Brain microvascular endothelial cell (primary cell): Measurements from ENCODE around the gene YJU2.
"Not testable (repeated sequence)": the region's sequence is repeated elsewhere in the genome, so short reads cannot be mapped to it uniquely, and the experiment has no call there.

Experiments
- DNase-seq: peaks from one replicate; pipeline ENCODE4 v3.0.0-alpha.2; 2020
- H3K27ac ChIP-seq: fragments of 250-450 bp; sonication (Bioruptor Pico); 2 replicates; pipeline ENCODE4 v1.5.1; 2020; ENCODE audit warnings: mild to moderate bottlenecking, moderate library complexity
- H3K27me3 ChIP-seq: fragments of 250-450 bp; sonication (Bioruptor Pico); replicated peaks from 2 replicates; pipeline ENCODE4 v1.5.1; 2020; ENCODE audit warnings: mild to moderate bottlenecking
- H3K36me3 ChIP-seq: fragments of 250-450 bp; sonication (Bioruptor Pico); replicated peaks from 2 replicates; pipeline ENCODE4 v1.5.1; 2020; ENCODE audit warnings: mild to moderate bottlenecking
- H3K4me3 ChIP-seq: 2 replicates; pipeline ENCODE4 v1.5.1; 2011; ENCODE audit warnings: low read depth, mild to moderate bottlenecking, control low read depth, low read length, moderate library complexity
- in situ Hi-C: cut with HindIII; loops from 2 replicates; pipeline ENCODE4 v1.10.0; 2017; ENCODE audit warnings: low sequenced_read_pairs, low pct_ligation_motif_present
- TF ChIP-seq, protein P1 (sequence below): IDR thresholded peaks from 2 replicates; pipeline ENCODE4 v1.5.1; 2011; ENCODE audit warnings: low read depth, mild to moderate bottlenecking, moderate library complexity, low read length, control low read depth, inconsistent platforms; ENCODE audit errors: missing control alignments

YJU2 gene

DNA sequence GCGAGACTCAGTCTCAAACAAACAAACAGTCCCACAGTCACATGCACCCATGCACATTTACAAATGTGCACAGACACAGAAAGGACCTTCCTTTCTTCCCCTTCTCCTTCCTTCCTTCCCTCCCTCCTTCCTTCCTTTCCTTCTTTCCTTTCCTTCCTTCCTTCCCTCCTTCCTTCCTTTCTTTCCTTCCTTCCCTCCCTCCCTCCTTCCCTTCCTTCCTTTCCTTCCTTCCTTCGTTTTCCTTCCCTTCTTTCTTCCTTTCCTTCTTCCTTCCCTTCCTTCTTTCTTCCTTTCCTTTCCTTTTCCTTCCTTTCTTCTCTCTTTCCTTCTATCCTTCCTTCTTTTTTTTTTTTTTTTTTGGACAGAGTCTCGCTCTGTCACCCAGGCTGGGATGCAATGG, 33.8 kb upstream of the YJU2 start:
- DNase-seq = no peak
- in situ Hi-C loops = no loop called here
- H3K36me3 ChIP-seq = no peaks in the 10 kb centered on the region
- no peak overlapping the region for H3K4me3 ChIP-seq
- TF ChIP-seq, protein P1, sequence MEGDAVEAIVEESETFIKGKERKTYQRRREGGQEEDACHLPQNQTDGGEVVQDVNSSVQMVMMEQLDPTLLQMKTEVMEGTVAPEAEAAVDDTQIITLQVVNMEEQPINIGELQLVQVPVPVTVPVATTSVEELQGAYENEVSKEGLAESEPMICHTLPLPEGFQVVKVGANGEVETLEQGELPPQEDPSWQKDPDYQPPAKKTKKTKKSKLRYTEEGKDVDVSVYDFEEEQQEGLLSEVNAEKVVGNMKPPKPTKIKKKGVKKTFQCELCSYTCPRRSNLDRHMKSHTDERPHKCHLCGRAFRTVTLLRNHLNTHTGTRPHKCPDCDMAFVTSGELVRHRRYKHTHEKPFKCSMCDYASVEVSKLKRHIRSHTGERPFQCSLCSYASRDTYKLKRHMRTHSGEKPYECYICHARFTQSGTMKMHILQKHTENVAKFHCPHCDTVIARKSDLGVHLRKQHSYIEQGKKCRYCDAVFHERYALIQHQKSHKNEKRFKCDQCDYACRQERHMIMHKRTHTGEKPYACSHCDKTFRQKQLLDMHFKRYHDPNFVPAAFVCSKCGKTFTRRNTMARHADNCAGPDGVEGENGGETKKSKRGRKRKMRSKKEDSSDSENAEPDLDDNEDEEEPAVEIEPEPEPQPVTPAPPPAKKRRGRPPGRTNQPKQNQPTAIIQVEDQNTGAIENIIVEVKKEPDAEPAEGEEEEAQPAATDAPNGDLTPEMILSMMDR = no peak
- no peaks in the 10 kb centered on the region for H3K27me3 ChIP-seq
- H3K27ac ChIP-seq = no peak overlapping the region

DNA sequence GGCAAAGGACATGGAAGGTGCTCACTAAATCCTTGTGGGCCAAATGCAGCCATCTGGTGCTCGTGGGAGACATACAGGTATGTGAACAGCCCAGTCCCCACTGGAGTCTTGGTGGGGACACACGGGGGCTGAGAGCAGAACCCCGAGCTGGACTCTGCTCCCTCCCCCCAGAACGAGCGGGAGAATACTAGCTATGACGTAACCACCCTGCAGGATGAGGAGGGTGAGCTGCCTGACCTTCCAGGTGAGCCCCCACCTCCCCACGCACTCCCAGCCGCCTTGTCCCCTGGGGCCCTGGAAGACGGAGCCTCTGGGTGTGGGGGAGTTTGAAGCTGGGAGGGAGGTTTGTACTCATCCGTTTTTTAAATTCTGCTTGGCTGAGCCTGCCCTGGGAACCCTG, 31.1 kb upstream of the YJU2 start:
- no peaks in the 10 kb centered on the region for H3K27me3 ChIP-seq
- H3K4me3 ChIP-seq = no peak overlapping the region
- in situ Hi-C loops = no loop called here
- H3K27ac ChIP-seq = no peak overlapping the region
- DNase-seq = no peak
- H3K36me3 ChIP-seq = no peaks in the 10 kb centered on the region
- TF ChIP-seq, protein P1 = no peak

DNA sequence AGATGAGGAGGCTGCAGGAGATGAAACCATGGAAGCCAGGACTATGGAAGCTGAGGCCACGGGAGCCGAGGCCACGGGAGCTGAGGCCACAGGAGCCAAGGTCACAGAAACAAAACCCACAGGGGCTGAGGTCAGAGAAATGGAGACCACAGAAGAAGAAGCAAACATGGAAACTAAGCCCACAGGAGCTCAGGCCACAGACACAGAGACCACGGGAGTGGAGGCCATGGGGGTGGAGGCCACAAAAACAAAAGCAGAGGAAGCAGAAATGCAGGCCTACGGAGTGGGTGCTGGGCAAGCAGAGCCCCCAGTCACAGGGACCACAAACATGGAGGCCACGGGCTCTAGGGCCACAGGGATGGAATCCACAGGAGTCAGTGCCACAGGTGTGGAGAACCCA, 30.0 kb upstream of the YJU2 start:
- Histone ChIP-seq H3K27ac (no peak overlapping the region), H3K27me3 (no peaks in the 10 kb centered on the region), H3K36me3 (no peaks in the 10 kb centered on the region), H3K4me3 (no peak overlapping the region)
- TF ChIP-seq, protein P1 = no peak
- DNase-seq = no peak
- in situ Hi-C loops = no loop called here

DNA sequence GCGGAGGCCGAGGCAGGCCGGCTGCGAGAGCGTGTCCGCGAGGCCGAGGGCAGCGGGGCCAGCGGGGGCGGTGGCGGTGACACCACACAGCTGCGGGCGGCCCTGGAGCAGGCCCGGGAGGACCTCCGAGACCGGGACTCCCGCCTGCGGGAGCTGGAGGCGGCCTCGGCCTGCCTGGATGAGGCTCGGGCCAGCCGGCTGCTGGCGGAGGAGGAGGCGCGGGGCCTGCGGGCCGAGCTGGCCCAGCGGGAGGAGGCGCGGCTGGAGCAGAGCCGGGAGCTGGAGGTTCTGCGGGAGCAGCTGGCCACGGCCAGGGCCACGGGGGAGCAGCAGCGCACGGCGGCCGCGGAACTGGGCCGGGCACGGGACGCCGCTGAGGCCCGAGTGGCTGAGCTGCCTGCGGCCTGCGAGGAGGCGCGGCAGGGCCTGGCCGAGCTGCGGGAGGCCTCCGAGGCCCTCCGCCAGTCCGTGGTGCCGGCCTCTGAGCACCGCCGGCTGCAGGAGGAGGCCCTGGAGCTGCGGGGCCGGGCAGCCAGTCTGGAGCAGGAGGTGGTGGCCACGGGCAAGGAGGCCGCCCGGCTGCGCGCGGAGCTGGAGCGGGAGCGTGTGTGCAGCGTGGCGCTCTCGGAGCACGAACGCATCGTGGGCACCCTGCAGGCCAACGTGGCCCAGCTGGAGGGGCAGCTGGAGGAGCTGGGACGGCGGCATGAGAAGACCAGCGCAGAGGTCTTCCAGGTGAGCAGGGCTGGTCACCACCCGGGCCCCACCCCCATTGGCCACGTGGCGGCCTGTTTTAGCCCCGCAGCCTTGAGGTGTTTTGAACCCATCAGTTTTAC, 29.2 kb upstream of the YJU2 start:
- TF ChIP-seq, protein P1 = no peak
- in situ Hi-C loops = no loop called here
- Histone ChIP-seq H3K4me3 (no peak overlapping the region), H3K27ac (no peak overlapping the region), H3K27me3 (no peaks in the 10 kb centered on the region), H3K36me3 (no peaks in the 10 kb centered on the region)
- DNase-seq = no peak

DNA sequence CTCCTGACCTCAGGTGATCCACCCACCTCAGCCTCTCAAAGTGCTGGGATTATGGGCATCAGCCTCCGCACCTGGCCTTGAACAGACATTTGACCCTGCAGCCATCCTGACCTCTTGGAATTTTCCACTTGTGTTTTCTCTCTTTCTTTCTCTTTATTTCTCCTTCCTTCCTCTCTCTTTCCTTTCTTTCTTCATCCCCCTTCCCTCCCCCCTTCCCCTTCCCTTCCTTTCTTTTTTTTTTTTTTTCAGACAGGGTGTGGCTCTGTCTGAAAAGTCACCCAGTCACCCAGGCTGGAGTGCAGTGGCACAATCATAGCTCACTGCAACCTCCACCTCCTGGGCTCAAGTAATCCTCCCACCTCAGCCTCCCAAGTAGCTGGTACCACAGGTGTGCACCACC, 28.4 kb upstream of the YJU2 start:
- H3K27ac ChIP-seq, in situ Hi-C loops, H3K4me3 ChIP-seq, H3K27me3 ChIP-seq, DNase-seq, H3K36me3 ChIP-seq: not testable (repeated sequence)

DNA sequence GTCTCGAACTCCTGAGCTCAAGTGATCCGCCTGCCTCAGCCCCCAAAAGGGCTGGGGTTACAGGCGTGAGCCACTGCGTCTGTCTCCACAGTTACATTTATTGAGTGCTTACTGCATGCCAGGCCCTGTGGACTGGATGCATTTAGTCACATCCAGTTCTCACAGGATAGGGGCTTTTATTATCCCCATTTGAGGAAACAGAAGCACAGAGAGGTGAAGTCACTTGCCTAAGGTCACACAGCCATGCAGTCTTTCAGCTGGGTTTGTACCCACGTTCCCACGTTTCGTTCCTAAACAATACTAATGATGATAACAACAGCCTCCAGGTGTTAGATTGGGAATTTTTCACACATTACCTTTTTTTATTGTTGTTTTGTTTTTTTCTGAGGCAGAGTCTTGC, 26.7 kb upstream of the YJU2 start:
- no peak for DNase-seq
- Histone ChIP-seq H3K36me3 (no peaks in the 10 kb centered on the region), H3K27me3 (no peaks in the 10 kb centered on the region), H3K4me3 (no peak overlapping the region), H3K27ac (no peak overlapping the region)
- TF ChIP-seq, protein P1 = no peak
- in situ Hi-C loops = no loop called here
